Hepatocyte (in vitro differentiated cells): ENCODE data around the gene DUSP8.

ENCODE experiments used
- EZH2 ChIP-seq: fragments of 200-600 bp; sonication (generic); IDR thresholded peaks from 2 replicates; pipeline ENCODE4 v1.6.1; 2016; ENCODE audit warnings: antibody characterized with exemption, mild to moderate bottlenecking, borderline replicate concordance
- EZH2phosphoT487 ChIP-seq: fragments of 200-600 bp; sonication (generic); IDR thresholded peaks from one replicate; pipeline ENCODE4 v1.6.1; 2018; ENCODE audit warnings: antibody characterized with exemption, mild to moderate bottlenecking, low read depth, moderate library complexity; ENCODE audit not compliant: unreplicated experiment, severe bottlenecking
- TF ChIP-seq, protein P1 (sequence below): fragments of 200-600 bp; sonication (generic); IDR thresholded peaks from 2 replicates; pipeline ENCODE4 v1.5.1; 2016; ENCODE audit warnings: antibody characterized with exemption, mild to moderate bottlenecking; ENCODE audit not compliant: poor library complexity

DNA sequence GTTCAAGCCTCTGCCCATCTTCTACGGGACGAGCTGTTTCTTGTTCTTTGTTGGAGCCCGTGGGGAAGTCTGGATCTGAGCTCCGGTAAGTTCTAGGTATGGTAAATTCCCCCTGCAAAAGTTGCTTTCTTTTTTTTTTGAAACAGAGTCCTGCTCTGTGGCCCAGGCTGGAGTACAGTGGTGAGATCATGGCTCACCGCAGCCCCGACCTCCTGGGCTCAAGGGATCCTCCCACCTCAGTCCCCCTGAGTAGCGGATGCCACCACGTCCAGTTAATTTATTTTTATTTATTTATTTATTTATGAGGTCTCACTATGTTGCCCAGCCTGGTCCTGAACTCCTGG, 50.0 kb downstream of the DUSP8 start:
- TF ChIP-seq, protein P1, sequence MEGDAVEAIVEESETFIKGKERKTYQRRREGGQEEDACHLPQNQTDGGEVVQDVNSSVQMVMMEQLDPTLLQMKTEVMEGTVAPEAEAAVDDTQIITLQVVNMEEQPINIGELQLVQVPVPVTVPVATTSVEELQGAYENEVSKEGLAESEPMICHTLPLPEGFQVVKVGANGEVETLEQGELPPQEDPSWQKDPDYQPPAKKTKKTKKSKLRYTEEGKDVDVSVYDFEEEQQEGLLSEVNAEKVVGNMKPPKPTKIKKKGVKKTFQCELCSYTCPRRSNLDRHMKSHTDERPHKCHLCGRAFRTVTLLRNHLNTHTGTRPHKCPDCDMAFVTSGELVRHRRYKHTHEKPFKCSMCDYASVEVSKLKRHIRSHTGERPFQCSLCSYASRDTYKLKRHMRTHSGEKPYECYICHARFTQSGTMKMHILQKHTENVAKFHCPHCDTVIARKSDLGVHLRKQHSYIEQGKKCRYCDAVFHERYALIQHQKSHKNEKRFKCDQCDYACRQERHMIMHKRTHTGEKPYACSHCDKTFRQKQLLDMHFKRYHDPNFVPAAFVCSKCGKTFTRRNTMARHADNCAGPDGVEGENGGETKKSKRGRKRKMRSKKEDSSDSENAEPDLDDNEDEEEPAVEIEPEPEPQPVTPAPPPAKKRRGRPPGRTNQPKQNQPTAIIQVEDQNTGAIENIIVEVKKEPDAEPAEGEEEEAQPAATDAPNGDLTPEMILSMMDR, result no peak
- no peak for TF ChIP-seq EZH2phosphoT487
- TF ChIP-seq EZH2, result no peak
